Stomach smooth muscle (tissue), 2 donors: ENCODE data around the gene ZNF148.

Source experiments
- H3K27ac ChIP-seq: one replicate; pipeline ENCODE4 v1.7.0; 2013; ENCODE audit warnings: mild to moderate bottlenecking, low read length, inconsistent platforms
- H3K27me3 ChIP-seq, 2 donors: one replicate each; pipeline ENCODE4 v1.7.0; 2013; ENCODE audit warnings: low read length in 2 of 2; ENCODE audit not compliant: insufficient read depth in 2 of 2, control insufficient read depth in 1 of 2
- H3K36me3 ChIP-seq, 2 donors: one replicate each; pipeline ENCODE4 v1.7.0; 2013; ENCODE audit warnings: low read length in 2 of 2; ENCODE audit not compliant: control insufficient read depth in 2 of 2, insufficient read depth in 2 of 2
- H3K4me1 ChIP-seq: one replicate; pipeline ENCODE4 v1.7.0; 2013; ENCODE audit warnings: low read length; ENCODE audit not compliant: control insufficient read depth, insufficient read depth
- H3K4me3 ChIP-seq, 2 donors: one replicate each; pipeline ENCODE4 v1.7.0; 2013; ENCODE audit warnings: low read length in 2 of 2
- H3K9ac ChIP-seq, 2 donors: one replicate each; pipeline ENCODE4 v1.7.0; 2013; ENCODE audit warnings: low read length in 2 of 2, mild to moderate bottlenecking in 1 of 2
- H3K9me3 ChIP-seq, 2 donors: one replicate each; pipeline ENCODE4 v1.7.0; 2013; ENCODE audit warnings: low read length in 2 of 2; ENCODE audit not compliant: control insufficient read depth in 2 of 2
- donor health status: healthy.
- donor health status: Pancreatic carcinoma.

Gene ZNF148

GRCh38 chr3:125334675-125335560, 40.2 kb downstream of the ZNF148 start:
- Histone ChIP-seq H3K27me3 (no peaks in the 10 kb centered on the region), H3K4me1 (no peaks in the 10 kb centered on the region), H3K4me3 (no peak overlapping the region), H3K9ac (no peak overlapping the region), H3K27ac (no peak overlapping the region), H3K36me3 (no peaks in the 10 kb centered on the region), H3K9me3 (peaks cover 0 to 5% of the 10 kb centered on the region in 2 donors)

- H3K27me3 ChIP-seq: no peaks in the 10 kb centered on the region
- no peaks in the 10 kb centered on the region for H3K4me1 ChIP-seq
Measured at GRCh38 chr3:125332504-125332903, 42.6 kb downstream of the ZNF148 start.

GRCh38 chr3:125331243-125331642, 43.9 kb downstream of the ZNF148 start:
- H3K4me3 ChIP-seq: no peak overlapping the region
- no peak overlapping the region for H3K9ac ChIP-seq
- H3K27ac ChIP-seq: no peak overlapping the region
- H3K36me3 ChIP-seq: no peaks in the 10 kb centered on the region
- peaks cover 0 to 5% of the 10 kb centered on the region in 2 donors for H3K9me3 ChIP-seq
- H3K27me3 ChIP-seq: no peaks in the 10 kb centered on the region
- H3K4me1 ChIP-seq: no peaks in the 10 kb centered on the region

More at GRCh38 chr3:125332504-125332903, 42.6 kb downstream of the ZNF148 start:
- no peak overlapping the region for H3K4me3 ChIP-seq
- no peak overlapping the region for H3K27ac ChIP-seq
- H3K36me3 ChIP-seq: no peaks in the 10 kb centered on the region
- peaks cover 0 to 5% of the 10 kb centered on the region in 2 donors for H3K9me3 ChIP-seq
- no peak overlapping the region for H3K9ac ChIP-seq

- Histone ChIP-seq H3K4me3 (no peak overlapping the region), H3K36me3 (peaks cover 0 to 5% of the 10 kb centered on the region in 2 donors), H3K9ac (no peak overlapping the region)
Measured at GRCh38 chr3:125326957-125327356, 48.2 kb downstream of the ZNF148 start.

GRCh38 chr3:125325746-125326145, 49.4 kb downstream of the ZNF148 start:
- no peaks in the 10 kb centered on the region for H3K4me1 ChIP-seq
- no peaks in the 10 kb centered on the region for H3K9me3 ChIP-seq
- H3K4me3 ChIP-seq: no peak overlapping the region
- H3K27me3 ChIP-seq: no peaks in the 10 kb centered on the region
- H3K36me3 ChIP-seq: peaks cover 0 to 5% of the 10 kb centered on the region in 2 donors
- no peak overlapping the region for H3K27ac ChIP-seq
- no peak overlapping the region for H3K9ac ChIP-seq

More at GRCh38 chr3:125326957-125327356, 48.2 kb downstream of the ZNF148 start:
- no peaks in the 10 kb centered on the region for H3K9me3 ChIP-seq
- no peak overlapping the region for H3K27ac ChIP-seq
- no peaks in the 10 kb centered on the region for H3K27me3 ChIP-seq
- H3K4me1 ChIP-seq: no peaks in the 10 kb centered on the region

GRCh38 chr3:125324341-125324740, 50.8 kb downstream of the ZNF148 start:
- Histone ChIP-seq H3K4me3 (no peak overlapping the region), H3K9ac (no peak overlapping the region), H3K9me3 (no peaks in the 10 kb centered on the region), H3K4me1 (no peaks in the 10 kb centered on the region), H3K27me3 (no peaks in the 10 kb centered on the region), H3K27ac (no peak overlapping the region), H3K36me3 (peaks cover 0 to 5% of the 10 kb centered on the region in 2 donors)

GRCh38 chr3:125322917-125323316, 52.2 kb downstream of the ZNF148 start:
- H3K9me3 ChIP-seq: no peaks in the 10 kb centered on the region
- no peaks in the 10 kb centered on the region for H3K27me3 ChIP-seq
- no peak overlapping the region for H3K4me3 ChIP-seq
- H3K4me1 ChIP-seq: no peaks in the 10 kb centered on the region
- H3K36me3 ChIP-seq: peaks cover 0 to 5% of the 10 kb centered on the region in 2 donors
- H3K9ac ChIP-seq: no peak overlapping the region
- H3K27ac ChIP-seq: no peak overlapping the region

- no peak overlapping the region for H3K27ac ChIP-seq
- H3K27me3 ChIP-seq: no peaks in the 10 kb centered on the region
- no peaks in the 10 kb centered on the region for H3K9me3 ChIP-seq
- H3K36me3 ChIP-seq: peaks cover 0 to 5% of the 10 kb centered on the region in 2 donors
- no peak overlapping the region for H3K9ac ChIP-seq
- no peak overlapping the region for H3K4me3 ChIP-seq
- no peaks in the 10 kb centered on the region for H3K4me1 ChIP-seq
Measured at GRCh38 chr3:125322166-125322565, 53.0 kb downstream of the ZNF148 start.

- Histone ChIP-seq H3K9ac (no peak overlapping the region), H3K27me3 (no peaks in the 10 kb centered on the region), H3K4me3 (no peak overlapping the region), H3K36me3 (no peaks in the 10 kb centered on the region), H3K27ac (no peak overlapping the region), H3K9me3 (no peaks in the 10 kb centered on the region), H3K4me1 (no peaks in the 10 kb centered on the region)
Measured at GRCh38 chr3:125319765-125320164, 55.4 kb downstream of the ZNF148 start.

- H3K4me1 ChIP-seq: no peaks in the 10 kb centered on the region
- H3K9me3 ChIP-seq: no peaks in the 10 kb centered on the region
- H3K27ac ChIP-seq: no peak overlapping the region
- no peak overlapping the region for H3K9ac ChIP-seq
- H3K36me3 ChIP-seq: no peaks in the 10 kb centered on the region
- no peaks in the 10 kb centered on the region for H3K27me3 ChIP-seq
- no peak overlapping the region for H3K4me3 ChIP-seq
Measured at GRCh38 chr3:125318871-125319270, 56.3 kb downstream of the ZNF148 start.
